OCI-M1 (cell line): ENCODE results near the gene OR2F1.
A peak's percentile ranks its signal among the peaks of the same experiment; 100 is the strongest.
"Not testable (repeated sequence)": the region's sequence is repeated elsewhere in the genome, so short reads cannot be mapped to it uniquely, and the experiment has no call there.

Experiments used
- DNase-seq: peaks from one replicate; lab custom pipeline; 2025; lab: John Stamatoyannopoulos, UW

The OR2F1 gene

GRCh38 chr7:144009361-144009760 lies 54.7 kb downstream of the OR2F1 start:
- DNase-seq = no peak

GRCh38 chr7:144010061-144010460 lies 55.4 kb downstream of the OR2F1 start:
- peak; percentile 33 for DNase-seq

- not testable (repeated sequence) for DNase-seq
Observed at GRCh38 chr7:144010821-144011220, 56.2 kb downstream of the OR2F1 start.

DNA sequence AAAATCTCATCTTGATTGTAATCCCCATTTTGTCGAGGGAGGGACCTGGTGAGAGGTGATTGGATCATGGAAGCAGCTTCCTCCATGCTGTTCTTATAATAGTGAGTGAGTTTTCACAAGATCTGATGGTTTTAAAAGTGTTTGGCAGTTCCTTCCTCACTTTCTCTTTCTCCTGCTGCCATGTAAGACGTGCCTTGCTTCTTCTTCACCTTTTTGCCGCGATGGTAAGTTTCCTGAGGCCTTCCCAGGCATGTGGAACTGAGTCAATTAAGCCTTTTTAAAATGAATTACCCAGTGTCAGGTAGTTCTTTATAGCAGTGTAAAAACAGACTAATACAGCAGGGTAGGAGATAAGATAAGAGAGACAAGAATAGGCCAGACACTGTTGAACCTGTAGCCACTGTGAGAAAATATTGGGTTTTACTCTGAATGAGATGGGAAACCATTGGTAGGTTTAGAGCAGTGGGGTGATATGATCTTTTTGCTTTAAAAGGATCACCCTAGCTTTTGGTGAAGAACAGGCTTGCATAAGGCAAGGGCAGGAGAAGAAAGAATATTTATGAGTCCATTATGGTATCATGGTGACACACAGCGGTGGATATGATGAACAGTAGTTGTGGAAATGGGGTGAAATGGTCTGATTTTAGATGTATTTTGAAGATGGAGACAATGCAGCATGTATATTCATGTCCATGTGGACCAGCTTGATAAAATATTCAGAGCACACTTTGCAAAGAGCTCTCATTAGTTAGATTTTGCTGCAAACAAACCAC lies 57.0 kb downstream of the OR2F1 start:
- DNase-seq = peak; percentile 34
